22Rv1 (cell line): Measurements from ENCODE around the gene SLC40A1.

Experiments
- H3K27ac ChIP-seq: fragments of 450-650 bp; 2 replicates; pipeline ENCODE4 v1.5.1; 2017
- ZFX ChIP-seq: fragments of 450-650 bp; IDR thresholded peaks from 2 replicates; pipeline ENCODE4 v1.6.1; 2017; ENCODE audit warnings: antibody characterized with exemption, borderline replicate concordance
- TF ChIP-seq, protein P1 (sequence below): fragments of 450-650 bp; IDR thresholded peaks from 2 replicates; pipeline ENCODE4 v1.5.1; 2017; ENCODE audit warnings: mild to moderate bottlenecking

Gene SLC40A1

GRCh38 chr2:189516546-189516945 is 64.0 kb downstream of the SLC40A1 start:
- TF ChIP-seq ZFX: no peak
- TF ChIP-seq, protein P1, sequence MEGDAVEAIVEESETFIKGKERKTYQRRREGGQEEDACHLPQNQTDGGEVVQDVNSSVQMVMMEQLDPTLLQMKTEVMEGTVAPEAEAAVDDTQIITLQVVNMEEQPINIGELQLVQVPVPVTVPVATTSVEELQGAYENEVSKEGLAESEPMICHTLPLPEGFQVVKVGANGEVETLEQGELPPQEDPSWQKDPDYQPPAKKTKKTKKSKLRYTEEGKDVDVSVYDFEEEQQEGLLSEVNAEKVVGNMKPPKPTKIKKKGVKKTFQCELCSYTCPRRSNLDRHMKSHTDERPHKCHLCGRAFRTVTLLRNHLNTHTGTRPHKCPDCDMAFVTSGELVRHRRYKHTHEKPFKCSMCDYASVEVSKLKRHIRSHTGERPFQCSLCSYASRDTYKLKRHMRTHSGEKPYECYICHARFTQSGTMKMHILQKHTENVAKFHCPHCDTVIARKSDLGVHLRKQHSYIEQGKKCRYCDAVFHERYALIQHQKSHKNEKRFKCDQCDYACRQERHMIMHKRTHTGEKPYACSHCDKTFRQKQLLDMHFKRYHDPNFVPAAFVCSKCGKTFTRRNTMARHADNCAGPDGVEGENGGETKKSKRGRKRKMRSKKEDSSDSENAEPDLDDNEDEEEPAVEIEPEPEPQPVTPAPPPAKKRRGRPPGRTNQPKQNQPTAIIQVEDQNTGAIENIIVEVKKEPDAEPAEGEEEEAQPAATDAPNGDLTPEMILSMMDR: no peak
- no peak overlapping the region for H3K27ac ChIP-seq

DNA sequence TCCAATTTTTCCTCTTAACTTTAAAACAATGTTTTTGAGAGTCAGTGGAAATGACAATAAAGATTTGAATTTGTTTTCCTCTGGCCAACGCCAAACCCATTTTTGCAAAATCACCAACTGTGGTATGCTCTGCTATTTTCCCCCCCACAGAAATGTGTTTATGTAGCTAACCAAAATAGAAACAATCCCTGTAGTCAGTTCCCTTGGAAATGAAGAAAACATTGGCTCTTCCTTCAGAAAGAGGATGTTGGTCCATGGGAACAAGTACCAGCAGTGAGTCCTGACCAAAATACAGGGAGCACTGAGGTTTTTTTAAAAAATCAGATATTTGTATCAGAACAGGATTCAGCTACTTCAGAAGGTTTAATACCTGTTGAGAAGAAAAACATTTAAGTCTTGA is 65.3 kb downstream of the SLC40A1 start:
- no peak overlapping the region for H3K27ac ChIP-seq
- TF ChIP-seq ZFX: no peak
- TF ChIP-seq, protein P1: no peak

DNA sequence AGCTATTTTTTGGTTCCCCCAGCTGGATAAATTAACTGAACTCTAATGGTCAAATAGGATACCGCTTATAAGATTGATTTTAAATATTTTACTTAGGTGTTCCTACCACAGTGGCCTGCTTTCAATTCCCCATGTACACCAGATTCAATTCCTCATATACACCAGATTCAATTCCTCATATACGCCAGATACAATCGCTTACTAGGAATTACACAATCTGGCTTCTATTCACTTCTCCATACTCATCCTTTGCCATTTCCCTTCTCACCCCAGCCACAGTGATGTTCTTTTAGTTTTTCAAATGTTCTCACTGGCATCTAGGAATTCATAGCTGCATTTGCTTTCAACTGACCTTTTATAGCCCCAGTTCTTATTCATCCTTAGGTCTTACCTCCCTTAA is 66.5 kb downstream of the SLC40A1 start:
- TF ChIP-seq ZFX: no peak
- TF ChIP-seq, protein P1: no peak
- H3K27ac ChIP-seq: no peak overlapping the region

DNA sequence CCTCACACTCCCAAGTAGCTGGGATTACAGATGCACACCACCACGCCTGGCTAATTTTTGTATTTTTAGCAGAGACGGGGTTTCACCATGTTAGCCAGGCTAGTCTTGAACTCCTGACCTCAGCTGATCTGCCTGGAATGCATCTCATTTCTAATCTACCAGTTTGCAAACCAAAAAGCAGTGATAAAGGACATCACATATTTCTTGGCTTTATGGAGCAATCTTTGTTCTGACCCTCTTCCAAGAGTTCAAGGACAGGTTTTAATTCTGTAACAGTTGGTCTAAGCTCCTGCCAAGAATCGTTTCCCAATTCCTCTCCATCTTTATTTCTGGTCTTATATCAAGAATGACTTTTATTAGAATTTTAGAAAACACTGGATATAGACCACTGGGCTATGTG is 67.7 kb downstream of the SLC40A1 start:
- no peak overlapping the region for H3K27ac ChIP-seq
- TF ChIP-seq, protein P1: no peak
- no peak for TF ChIP-seq ZFX

- TF ChIP-seq ZFX: no peak
- TF ChIP-seq, protein P1: no peak
- H3K27ac ChIP-seq: no peak overlapping the region
These were observed 68.6 kb downstream of the SLC40A1 start for GRCh38 chr2:189511960-189512319.

DNA sequence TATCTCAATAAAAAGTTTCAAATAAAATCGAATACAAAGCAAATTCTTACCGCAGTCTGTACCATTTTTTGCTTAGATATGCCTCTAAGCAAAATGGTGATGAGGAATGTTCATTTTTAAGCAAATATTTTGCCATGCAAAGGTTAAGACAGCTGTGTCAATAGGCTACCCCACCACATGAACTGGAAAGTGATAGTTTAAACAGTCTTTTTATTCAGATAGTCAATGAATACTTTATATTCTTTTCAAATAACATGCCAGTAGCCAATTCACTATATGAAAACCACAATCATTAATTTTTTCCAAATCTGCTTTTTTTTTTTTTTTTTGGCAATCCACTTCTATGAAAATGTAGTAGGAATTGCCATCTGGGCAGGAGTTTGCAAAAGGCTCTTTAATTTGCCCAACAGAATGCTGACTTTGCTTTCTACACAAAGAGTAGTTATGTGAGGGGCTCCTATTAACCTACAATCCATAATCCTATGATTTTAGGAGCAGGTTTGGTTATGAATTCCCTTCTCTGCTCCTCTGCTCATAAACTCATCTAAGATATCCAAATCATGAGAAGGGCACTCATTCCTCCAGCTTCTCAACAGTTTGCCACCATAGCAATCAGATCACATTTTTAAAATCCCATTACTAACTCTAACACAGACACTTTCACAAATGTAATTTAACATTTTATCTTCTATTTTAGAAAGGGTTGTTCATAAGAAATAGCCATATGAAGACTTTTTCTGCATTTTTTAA is 69.2 kb downstream of the SLC40A1 start:
- TF ChIP-seq ZFX: no peak
- no peak overlapping the region for H3K27ac ChIP-seq
